ENCODE measurements around the gene MRPS5.

Gene MRPS5

GRCh38 chr2:95087379-95087778, 34.2 kb downstream of the MRPS5 start:
- no peak for DNase-seq

GRCh38 chr2:95086017-95086416, 35.6 kb downstream of the MRPS5 start:
- DNase-seq = no peak

GRCh38 chr2:95082477-95082876, 39.1 kb downstream of the MRPS5 start:
- DNase-seq = no peak

GRCh38 chr2:95079199-95079683, 42.4 kb downstream of the MRPS5 start:
- DNase-seq = no peak

GRCh38 chr2:95077861-95078603, 43.6 kb downstream of the MRPS5 start:
- no peak for DNase-seq

- peak; percentile 39 to 54 for DNase-seq
These were observed 44.1 kb downstream of the MRPS5 start for GRCh38 chr2:95077530-95077825.

- peak; percentile 36 to 71 for DNase-seq
These were observed 44.7 kb downstream of the MRPS5 start for GRCh38 chr2:95076705-95077529.

- DNase-seq = no peak
These were observed 46.0 kb downstream of the MRPS5 start for GRCh38 chr2:95075440-95076132.

- no peak for DNase-seq
These were observed 46.8 kb downstream of the MRPS5 start for GRCh38 chr2:95074663-95075439.

- peak; percentile 82 to 84 for DNase-seq
These were observed 47.5 kb downstream of the MRPS5 start for GRCh38 chr2:95073856-95074662.

GRCh38 chr2:95072424-95072823, 49.2 kb downstream of the MRPS5 start:
- DNase-seq = no peak

- peak; percentile 28 to 53 for DNase-seq
These were observed 49.8 kb downstream of the MRPS5 start for GRCh38 chr2:95071856-95072255.

- no peak for DNase-seq
These were observed 52.1 kb downstream of the MRPS5 start for GRCh38 chr2:95069465-95069864.

- DNase-seq = no peak
These were observed 53.4 kb downstream of the MRPS5 start for GRCh38 chr2:95068256-95068655.

- DNase-seq = no peak
These were observed 58.3 kb downstream of the MRPS5 start for GRCh38 chr2:95063086-95063958.

- DNase-seq = peak in 1 of 2 donors; percentile 27
These were observed 59.1 kb downstream of the MRPS5 start for GRCh38 chr2:95062242-95063085.

GRCh38 chr2:95061601-95062183, 59.9 kb downstream of the MRPS5 start:
- DNase-seq = no peak

- DNase-seq = no peak
These were observed 60.5 kb downstream of the MRPS5 start for GRCh38 chr2:95061119-95061512.

- peak; percentile 67 to 78 for DNase-seq
These were observed 61.0 kb downstream of the MRPS5 start for GRCh38 chr2:95060446-95061118.
